ENCODE measurements around the gene CAMSAP3. TPM values are rescaled to one million over a fixed set of nuclear protein-coding genes. Genes with fewer than 3 reads are reported as not detected.
A peak's percentile ranks its signal among the peaks of the same experiment; 100 is the strongest.

CAMSAP3 gene
- total and polyA plus RNA-seq, 2 experiments from 2014 or later = 22.8 to 58.5 TPM

DNA sequence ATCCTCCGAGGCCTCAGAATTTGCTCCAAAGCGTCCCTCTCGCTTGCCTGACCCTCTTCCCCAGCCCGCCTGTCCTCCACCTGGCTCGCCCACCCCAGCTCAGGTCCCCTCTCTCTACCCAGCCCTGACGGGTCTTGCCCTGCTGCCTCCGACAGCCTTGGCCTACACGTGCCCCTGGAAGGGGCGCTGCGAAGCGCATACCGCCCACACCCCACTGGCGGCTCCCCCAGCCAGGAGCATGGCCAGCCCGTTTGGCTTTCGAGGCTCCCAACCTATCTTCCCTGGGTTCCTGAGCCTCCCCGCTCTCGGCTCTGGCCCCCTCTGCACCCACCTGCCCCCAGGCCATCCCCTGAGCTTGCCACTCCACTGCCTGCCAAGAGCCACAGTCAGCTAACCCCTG, 29.1 kb downstream of the CAMSAP3 start:
- H3K9me2 ChIP-seq (replicated peaks; ENCODE audit: insufficient read depth) = no peaks in the 10 kb centered on the region
- no peak overlapping the region for H3K4me3 ChIP-seq
- no peak overlapping the region for H3K27ac ChIP-seq
- TF ChIP-seq EZH2 (IDR thresholded peaks at IDR 0.05; ENCODE audit: borderline replicate concordance) = no peak
- no peaks in the 10 kb centered on the region for H4K20me1 ChIP-seq (ENCODE audit: insufficient read depth, poor library complexity, severe bottlenecking)
- no peak for DNase-seq (ENCODE audit: low spot score)
- H3K9me3 ChIP-seq (ENCODE audit: low read depth) = no peaks in the 10 kb centered on the region
- no peak overlapping the region for H3K4me2 ChIP-seq
- peaks cover 33% of the 10 kb centered on the region for H3K79me2 ChIP-seq
- H2AFZ ChIP-seq = no peak overlapping the region
- H3K36me3 ChIP-seq (replicated peaks; ENCODE audit: insufficient read depth, low read depth) = no peaks in the 10 kb centered on the region
- H3K27me3 ChIP-seq = no peaks in the 10 kb centered on the region
- peaks cover 8% of the 10 kb centered on the region for H3K4me1 ChIP-seq (ENCODE audit: insufficient read depth)
- 95% methylated on average over 7 of the region's 17 CpGs for WGBS (ENCODE audit: low lambda C conversion rate, missing lambda C conversion rate)

DNA sequence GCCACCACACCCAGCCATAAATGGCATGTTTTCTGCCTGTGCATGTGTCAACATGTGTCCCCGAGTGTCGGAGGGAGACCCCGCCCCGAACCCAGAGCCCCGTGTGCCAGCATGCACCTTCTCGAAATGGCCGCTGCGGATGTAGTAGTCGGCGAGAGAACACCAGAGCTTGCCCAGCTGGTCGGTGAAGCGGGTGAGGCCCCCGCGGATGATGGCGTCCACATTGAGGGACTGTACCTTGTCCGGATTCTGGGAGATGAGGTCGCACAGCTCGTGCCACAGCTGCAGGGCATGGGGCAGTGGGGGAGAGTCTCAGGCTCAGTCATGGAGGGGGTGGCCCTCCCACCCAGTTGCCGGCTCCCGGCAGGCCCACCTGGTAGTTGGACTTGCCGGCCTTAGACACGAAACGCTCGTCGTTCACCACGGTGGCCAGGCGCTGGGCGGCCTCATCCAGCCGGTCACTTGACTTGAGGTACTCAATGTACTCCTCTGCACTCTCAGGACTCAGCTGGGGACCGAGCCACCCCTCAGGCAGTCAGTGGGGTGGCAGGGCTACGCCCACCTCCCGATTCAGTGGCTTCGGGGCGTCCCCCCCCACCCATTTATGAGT, 30.2 kb downstream of the CAMSAP3 start:
- DNase-seq (ENCODE audit: low spot score) = no peak
- Histone ChIP-seq H3K4me3 (no peak overlapping the region), H3K9me3 (ENCODE audit: low read depth) (no peaks in the 10 kb centered on the region), H3K79me2 (peaks cover 43% of the 10 kb centered on the region), H3K9me2 (replicated peaks; ENCODE audit: insufficient read depth) (no peaks in the 10 kb centered on the region), H3K4me1 (ENCODE audit: insufficient read depth) (peaks cover 14% of the 10 kb centered on the region), H3K4me2 (no peak overlapping the region), H3K27me3 (no peaks in the 10 kb centered on the region), H3K27ac (no peak overlapping the region), H3K36me3 (replicated peaks; ENCODE audit: insufficient read depth, low read depth) (no peaks in the 10 kb centered on the region), H4K20me1 (ENCODE audit: insufficient read depth, poor library complexity, severe bottlenecking) (no peaks in the 10 kb centered on the region), H2AFZ (no peak overlapping the region)
- 99% methylated on average over 34 of the region's 34 CpGs for WGBS (ENCODE audit: low lambda C conversion rate, missing lambda C conversion rate)
- TF ChIP-seq, protein P1, sequence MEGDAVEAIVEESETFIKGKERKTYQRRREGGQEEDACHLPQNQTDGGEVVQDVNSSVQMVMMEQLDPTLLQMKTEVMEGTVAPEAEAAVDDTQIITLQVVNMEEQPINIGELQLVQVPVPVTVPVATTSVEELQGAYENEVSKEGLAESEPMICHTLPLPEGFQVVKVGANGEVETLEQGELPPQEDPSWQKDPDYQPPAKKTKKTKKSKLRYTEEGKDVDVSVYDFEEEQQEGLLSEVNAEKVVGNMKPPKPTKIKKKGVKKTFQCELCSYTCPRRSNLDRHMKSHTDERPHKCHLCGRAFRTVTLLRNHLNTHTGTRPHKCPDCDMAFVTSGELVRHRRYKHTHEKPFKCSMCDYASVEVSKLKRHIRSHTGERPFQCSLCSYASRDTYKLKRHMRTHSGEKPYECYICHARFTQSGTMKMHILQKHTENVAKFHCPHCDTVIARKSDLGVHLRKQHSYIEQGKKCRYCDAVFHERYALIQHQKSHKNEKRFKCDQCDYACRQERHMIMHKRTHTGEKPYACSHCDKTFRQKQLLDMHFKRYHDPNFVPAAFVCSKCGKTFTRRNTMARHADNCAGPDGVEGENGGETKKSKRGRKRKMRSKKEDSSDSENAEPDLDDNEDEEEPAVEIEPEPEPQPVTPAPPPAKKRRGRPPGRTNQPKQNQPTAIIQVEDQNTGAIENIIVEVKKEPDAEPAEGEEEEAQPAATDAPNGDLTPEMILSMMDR (IDR thresholded peaks at IDR 0.05; ENCODE audit: poor library complexity) = no peak
- TF ChIP-seq EZH2phosphoT487 (IDR thresholded peaks at IDR 0.05; ENCODE audit: low read depth, severe bottlenecking, unreplicated experiment) (no peak), EZH2 (IDR thresholded peaks at IDR 0.05; ENCODE audit: borderline replicate concordance) (no peak)

DNA sequence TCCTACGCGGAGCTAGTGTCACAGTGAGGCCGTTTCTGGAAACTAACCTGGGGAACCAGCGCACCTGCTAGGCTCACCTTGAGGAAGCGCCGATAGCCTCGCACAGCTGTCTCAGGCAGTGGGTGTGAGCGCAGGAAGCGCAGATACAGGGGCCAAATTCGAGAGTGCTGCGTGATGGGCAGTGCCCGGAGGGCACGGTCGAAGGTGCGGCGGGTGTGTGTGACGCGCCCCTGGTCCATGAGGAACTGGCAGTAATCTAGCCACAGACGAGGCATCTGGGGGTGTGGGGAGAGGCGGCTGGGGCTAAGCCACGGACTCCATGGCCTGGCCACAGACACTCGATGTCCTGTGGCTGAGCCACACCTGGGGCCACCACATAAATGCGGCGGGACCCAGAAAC, 31.5 kb downstream of the CAMSAP3 start:
- H2AFZ ChIP-seq = no peak overlapping the region
- H3K4me1 ChIP-seq (ENCODE audit: insufficient read depth) = peaks cover 14% of the 10 kb centered on the region
- no peak overlapping the region for H3K4me3 ChIP-seq
- no peak for DNase-seq (ENCODE audit: low spot score)
- TF ChIP-seq, protein P1 (IDR thresholded peaks at IDR 0.05; ENCODE audit: poor library complexity) = no peak
- TF ChIP-seq EZH2phosphoT487 (IDR thresholded peaks at IDR 0.05; ENCODE audit: low read depth, severe bottlenecking, unreplicated experiment) (no peak), EZH2 (IDR thresholded peaks at IDR 0.05; ENCODE audit: borderline replicate concordance) (no peak)
- no peaks in the 10 kb centered on the region for H3K27me3 ChIP-seq
- H3K79me2 ChIP-seq = peaks cover 46% of the 10 kb centered on the region
- H3K9me2 ChIP-seq (replicated peaks; ENCODE audit: insufficient read depth) = no peaks in the 10 kb centered on the region
- no peak overlapping the region for H3K4me2 ChIP-seq
- no peak overlapping the region for H3K27ac ChIP-seq
- WGBS (ENCODE audit: low lambda C conversion rate, missing lambda C conversion rate) = 96% methylated on average over 22 of the region's 24 CpGs
- no peaks in the 10 kb centered on the region for H3K9me3 ChIP-seq (ENCODE audit: low read depth)
- no peaks in the 10 kb centered on the region for H4K20me1 ChIP-seq (ENCODE audit: insufficient read depth, poor library complexity, severe bottlenecking)
- no peaks in the 10 kb centered on the region for H3K36me3 ChIP-seq (replicated peaks; ENCODE audit: insufficient read depth, low read depth)

DNA sequence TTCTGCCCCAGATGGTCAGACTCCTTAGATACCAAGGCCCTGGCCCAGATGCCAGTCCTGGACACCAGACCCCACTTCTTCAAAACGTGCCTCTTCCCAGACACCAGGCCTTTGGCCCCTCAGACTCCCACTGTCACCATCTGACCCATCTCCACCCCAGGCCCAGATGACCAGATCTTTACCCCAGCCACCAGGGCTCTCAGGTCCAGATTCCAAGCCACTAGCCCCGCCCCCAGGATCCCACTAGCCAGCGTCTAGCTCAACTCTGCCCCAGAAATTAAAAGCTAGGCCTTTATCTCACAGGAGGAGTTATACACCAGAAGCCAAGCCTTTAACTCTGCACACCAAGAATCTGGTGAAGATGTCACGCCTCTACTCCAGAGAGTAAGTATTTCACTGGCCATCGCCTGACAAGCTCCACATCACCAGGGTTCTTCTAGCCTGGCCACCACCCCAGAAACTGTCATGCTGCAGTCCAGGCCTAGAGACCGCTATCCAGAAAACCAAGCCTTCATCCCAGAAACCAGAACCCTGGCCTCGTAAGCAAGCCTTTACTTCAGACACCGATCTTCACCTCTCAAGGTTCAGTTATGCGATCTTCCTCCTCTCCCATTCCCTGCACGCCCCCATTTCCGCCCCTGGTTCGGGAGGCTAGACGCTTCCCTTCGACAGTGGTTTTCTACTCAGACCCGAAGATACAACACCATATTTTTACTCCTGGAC, 33.1 kb downstream of the CAMSAP3 start:
- Histone ChIP-seq H4K20me1 (ENCODE audit: insufficient read depth, poor library complexity, severe bottlenecking) (no peaks in the 10 kb centered on the region), H3K27me3 (no peaks in the 10 kb centered on the region), H3K79me2 (peaks cover 46% of the 10 kb centered on the region), H3K4me3 (peak overlapping the region; percentile 68), H3K36me3 (replicated peaks; ENCODE audit: insufficient read depth, low read depth) (no peaks in the 10 kb centered on the region), H3K27ac (peak overlapping the region; percentile 60), H3K9me3 (ENCODE audit: low read depth) (no peaks in the 10 kb centered on the region), H2AFZ (peak overlapping the region; percentile 30), H3K4me1 (ENCODE audit: insufficient read depth) (peaks cover 14% of the 10 kb centered on the region), H3K4me2 (peak overlapping the region; percentile 93), H3K9me2 (replicated peaks; ENCODE audit: insufficient read depth) (no peaks in the 10 kb centered on the region)
- TF ChIP-seq EZH2phosphoT487 (IDR thresholded peaks at IDR 0.05; ENCODE audit: low read depth, severe bottlenecking, unreplicated experiment) = no peak
- TF ChIP-seq, protein P1 (IDR thresholded peaks at IDR 0.05; ENCODE audit: poor library complexity) = no peak
- TF ChIP-seq EZH2 (IDR thresholded peaks at IDR 0.05; ENCODE audit: borderline replicate concordance) = no peak
- DNase-seq (ENCODE audit: low spot score) = no peak
- 11% methylated on average over 15 of the region's 15 CpGs for WGBS (ENCODE audit: low lambda C conversion rate, missing lambda C conversion rate)

Measured in hepatocyte (in vitro differentiated cells).